Tibial nerve (tissue), 4 donors: ENCODE data around the gene IQSEC1. TPM values are rescaled to one million over a fixed set of nuclear protein-coding genes. Genes with fewer than 3 reads are reported as not detected.
A peak's percentile ranks its signal among the peaks of the same experiment; 100 is the strongest.

Source experiments
- DNase-seq, 2 donors: peaks; one replicate each; pipeline ENCODE4 v3.0.0-alpha.2; 2019; ENCODE audit warnings: low spot score in 2 of 2
- H3K27ac ChIP-seq, 4 donors: fragments of 200-600 bp; sonication (generic) in 3 of 4; one replicate each; pipeline ENCODE4 v1.5.1; 2017 to 2019; ENCODE audit warnings: mild to moderate bottlenecking in 1 of 4
- H3K27me3 ChIP-seq, 2 donors: fragments of 200-600 bp; sonication (generic) in 1 of 2; one replicate each; pipeline versions ENCODE4 v1.5.1 to v1.6.0; 2017 to 2019
- H3K36me3 ChIP-seq, 3 donors: fragments of 200-600 bp; sonication (generic); one replicate each; pipeline ENCODE4 v1.5.1; 2018 to 2019
- H3K4me1 ChIP-seq, 4 donors: fragments of 200-600 bp; sonication (generic) in 3 of 4; one replicate each; pipeline ENCODE4 v1.5.1; 2017 to 2019
- H3K4me3 ChIP-seq, 4 donors: fragments of 200-600 bp; sonication (generic) in 3 of 4; one replicate each; pipeline ENCODE4 v1.5.1; 2017 to 2019; ENCODE audit warnings: mild to moderate bottlenecking in 1 of 4, moderate library complexity in 1 of 4
- H3K9me3 ChIP-seq, 4 donors: fragments of 200-600 bp; sonication (generic) in 3 of 4; one replicate each; pipeline ENCODE4 v1.5.1; 2017 to 2019
- CTCF ChIP-seq, 5 experiments: fragments of 200-600 bp in 3 of 5; fragments of 450-650 bp in 2 of 5; sonication (generic) in 3 of 5; IDR thresholded peaks; one replicate each; pipeline ENCODE4 v1.5.1; 2016 to 2019; ENCODE audit warnings: antibody characterized with exemption in 5 of 5, mild to moderate bottlenecking in 3 of 5, moderate library complexity in 2 of 5
- EP300 ChIP-seq, 2 donors: sonication (generic); formaldehyde crosslinking; IDR thresholded peaks; one replicate each; pipeline ENCODE4 v1.6.1; 2017; ENCODE audit warnings: antibody characterized with exemption in 2 of 2, mild to moderate bottlenecking in 1 of 2
- POLR2A ChIP-seq, 2 donors: fragments of 450-650 bp; IDR thresholded peaks; one replicate each; pipeline ENCODE4 v1.6.1; 2017; ENCODE audit warnings: antibody characterized with exemption in 2 of 2, mild to moderate bottlenecking in 2 of 2, moderate library complexity in 2 of 2
- WGBS, 2 donors: methylation state at CpG; one replicate each; pipeline ENCODE4 v1.1.5; 2018; 5-methylcytosine and 5-hydroxymethylcytosine counted together
- total RNA-seq, 4 donors: library from RNA; depleted of rRNA; stranded (reverse); fragments of >200 nt; gene quantifications; one replicate each; pipeline ENCODE4 v1.1.0, GENCODE V29; 2016

The IQSEC1 gene
- total RNA-seq, 4 donors from 2014 or later = 58.2 to 77.5 (median 68.6) TPM

GRCh38 chr3:12871404-12871983 lies 201.7 kb downstream of the IQSEC1 start:
- Histone ChIP-seq H3K4me3 (no peak overlapping the region), H3K27ac (no peak overlapping the region), H3K36me3 (no peaks in the 10 kb centered on the region), H3K4me1 (peaks cover 2 to 28% (median 18%) of the 10 kb centered on the region in 4 donors), H3K27me3 (peaks cover 0 to 8% of the 10 kb centered on the region in 2 donors), H3K9me3 (no peaks in the 10 kb centered on the region)
- DNase-seq = no peak
- no peak for TF ChIP-seq EP300 (IDR thresholded peaks at IDR 0.05)
- TF ChIP-seq CTCF (IDR thresholded peaks at IDR 0.05) = no peak
- TF ChIP-seq POLR2A (IDR thresholded peaks at IDR 0.05) = no peak
- WGBS, 2 donors = 80 to 84% methylated on average over 12 of the region's 12 CpGs

GRCh38 chr3:12870942-12871341 lies 202.3 kb downstream of the IQSEC1 start:
- Histone ChIP-seq H3K36me3 (no peaks in the 10 kb centered on the region), H3K4me3 (no peak overlapping the region), H3K27me3 (peaks cover 0 to 3% of the 10 kb centered on the region in 2 donors), H3K4me1 (peaks cover 2 to 22% (median 13%) of the 10 kb centered on the region in 4 donors), H3K27ac (peak overlapping the region in 1 of 4 donors; percentile 17), H3K9me3 (no peaks in the 10 kb centered on the region)
- WGBS, 2 donors = 59 to 62% methylated on average over 9 of the region's 9 CpGs
- peak in 1 of 2 donors; percentile 26 for DNase-seq
- TF ChIP-seq CTCF (IDR thresholded peaks at IDR 0.05) (no peak), EP300 (IDR thresholded peaks at IDR 0.05) (no peak), POLR2A (IDR thresholded peaks at IDR 0.05) (no peak)

- TF ChIP-seq POLR2A (IDR thresholded peaks at IDR 0.05) = no peak
- no peak for TF ChIP-seq CTCF (IDR thresholded peaks at IDR 0.05)
- TF ChIP-seq EP300 (IDR thresholded peaks at IDR 0.05) = no peak
- no peak overlapping the region for H3K27ac ChIP-seq
These were observed 204.1 kb downstream of the IQSEC1 start for GRCh38 chr3:12869035-12869621.

GRCh38 chr3:12868039-12869034 lies 204.9 kb downstream of the IQSEC1 start:
- Histone ChIP-seq H3K27ac (peak overlapping the region in 2 of 4 donors; percentile 9 to 59), H3K27me3 (no peaks in the 10 kb centered on the region), H3K4me1 (peaks cover 2 to 17% (median 10%) of the 10 kb centered on the region in 4 donors), H3K9me3 (peaks cover 0 to 8% (median 0%) of the 10 kb centered on the region in 4 donors), H3K4me3 (peak overlapping the region in 3 of 4 donors; percentile 9 to 42 (median 26)), H3K36me3 (no peaks in the 10 kb centered on the region)
- peak; percentile 64 to 82 for DNase-seq
- WGBS, 2 donors = 27 to 29% methylated on average over 35 to 44 of the region's 45 CpGs
- peak; percentile 83 to 96 (median 92) for TF ChIP-seq CTCF (IDR thresholded peaks at IDR 0.05)
- no peak for TF ChIP-seq POLR2A (IDR thresholded peaks at IDR 0.05)
- TF ChIP-seq EP300 (IDR thresholded peaks at IDR 0.05) = peak in 1 of 2 donors; percentile 56

More at GRCh38 chr3:12869035-12869621, 204.1 kb downstream of the IQSEC1 start:
- DNase-seq = peak in 1 of 2 donors; percentile 46
- 20 to 29% methylated on average over 7 to 16 of the region's 28 CpGs for WGBS, 2 donors
- peaks cover 0 to 8% (median 0%) of the 10 kb centered on the region in 4 donors for H3K9me3 ChIP-seq
- H3K4me1 ChIP-seq = peaks cover 2 to 17% (median 10%) of the 10 kb centered on the region in 4 donors
- H3K4me3 ChIP-seq = peak overlapping the region in 3 of 4 donors; percentile 9 to 42 (median 26)
- no peaks in the 10 kb centered on the region for H3K27me3 ChIP-seq
- H3K36me3 ChIP-seq = no peaks in the 10 kb centered on the region
